ENCODE data around the gene CHTOP. TPM values are rescaled to one million over a fixed set of nuclear protein-coding genes. Genes with fewer than 3 reads are reported as not detected.

Gene CHTOP
- total RNA-seq, 1 experiment from 2014 or later, result 85.1 TPM

GRCh38 chr1:153642161-153642560 is 8.3 kb downstream of the CHTOP start:
- DNase-seq, result no peak
- peaks cover 27% of the 10 kb centered on the region for H3K4me1 Mint-ChIP-seq (ENCODE audit: low read depth, unreplicated experiment)
- intact Hi-C loops (cut with micrococcal nuclease; ENCODE audit: unreplicated experiment), result no loop called here
- H3K4me3 Mint-ChIP-seq (ENCODE audit: unreplicated experiment), result no peak overlapping the region
- peaks cover 11% of the 10 kb centered on the region for H3K36me3 ChIP-seq (ENCODE audit: control insufficient read depth, insufficient read depth, low read length)
- H3K4me3 ChIP-seq (ENCODE audit: low read depth, low read length), result no peak overlapping the region
- peaks cover 94% of the 10 kb centered on the region for H3K36me3 Mint-ChIP-seq (ENCODE audit: insufficient read depth, unreplicated experiment)
- ChIA-PET POLR2A (no interaction called here), CTCF (interaction anchor here (1.0 kb wide), 1 partner anchor 15 kb away, joined by 3 read pairs; the partner anchor contains the start of gene S100A13)
- no peaks in the 10 kb centered on the region for H3K27me3 Mint-ChIP-seq (ENCODE audit: insufficient read depth, unreplicated experiment)
- peaks cover 5% of the 10 kb centered on the region; the same call in 1 of the 2 replicates for H3K4me1 ChIP-seq
- H3K27me3 ChIP-seq (replicated peaks; ENCODE audit: control insufficient read depth, insufficient read depth, low read length), result no peaks in the 10 kb centered on the region
- no peaks in the 10 kb centered on the region for H3K9me3 ChIP-seq
- no TSS peak for BruUV-seq (replicated peaks)
- no peaks in the 10 kb centered on the region for H3K9me3 Mint-ChIP-seq (ENCODE audit: unreplicated experiment)
- TF ChIP-seq CTCF (IDR thresholded peaks at IDR 0.05; ENCODE audit: insufficient read depth in 1 of 2, low read depth in 1 of 2, low read length in 1 of 2, severe bottlenecking in 1 of 2, unreplicated experiment in 1 of 2), result no peak
- H3K27ac Mint-ChIP-seq (ENCODE audit: unreplicated experiment), result no peak overlapping the region

- no peaks in the 10 kb centered on the region for H3K27me3 ChIP-seq (replicated peaks; ENCODE audit: control insufficient read depth, insufficient read depth, low read length)
- no peak for DNase-seq
- Mint-ChIP-seq H3K27ac (ENCODE audit: unreplicated experiment) (no peak overlapping the region), H3K9me3 (ENCODE audit: unreplicated experiment) (no peaks in the 10 kb centered on the region), H3K4me3 (ENCODE audit: unreplicated experiment) (no peak overlapping the region), H3K27me3 (ENCODE audit: insufficient read depth, unreplicated experiment) (no peaks in the 10 kb centered on the region), H3K36me3 (ENCODE audit: insufficient read depth, unreplicated experiment) (peaks cover 94% of the 10 kb centered on the region), H3K4me1 (ENCODE audit: low read depth, unreplicated experiment) (peaks cover 28% of the 10 kb centered on the region)
- no peak for TF ChIP-seq CTCF (IDR thresholded peaks at IDR 0.05; ENCODE audit: insufficient read depth in 1 of 2, low read depth in 1 of 2, low read length in 1 of 2, severe bottlenecking in 1 of 2, unreplicated experiment in 1 of 2)
- BruUV-seq (replicated peaks), result no TSS peak
- CTCF ChIA-PET, result interaction anchor here (2.1 kb wide), 1 partner anchor 15 kb away, joined by 13 read pairs; the partner anchor contains the start of genes S100A1 and S100A13
- no peaks in the 10 kb centered on the region for H3K9me3 ChIP-seq
- POLR2A ChIA-PET, result interaction anchor here (2.2 to 3.1 kb wide), 2 partner anchors 9 to 16 kb away, joined by 10 to 34 read pairs; partner anchors contain the start of genes CHTOP and S100A13
- H3K4me3 ChIP-seq (ENCODE audit: low read depth, low read length), result no peak overlapping the region
- peaks cover 5% of the 10 kb centered on the region; the same call in 1 of the 2 replicates for H3K4me1 ChIP-seq
- intact Hi-C loops (cut with micrococcal nuclease; ENCODE audit: unreplicated experiment), result no loop called here
- peaks cover 11% of the 10 kb centered on the region for H3K36me3 ChIP-seq (ENCODE audit: control insufficient read depth, insufficient read depth, low read length)
These were observed 9.2 kb downstream of the CHTOP start for GRCh38 chr1:153643100-153643499.

- Mint-ChIP-seq H3K4me3 (ENCODE audit: unreplicated experiment) (no peak overlapping the region), H3K27me3 (ENCODE audit: insufficient read depth, unreplicated experiment) (no peaks in the 10 kb centered on the region), H3K4me1 (ENCODE audit: low read depth, unreplicated experiment) (peaks cover 27% of the 10 kb centered on the region), H3K36me3 (ENCODE audit: insufficient read depth, unreplicated experiment) (peaks cover 94% of the 10 kb centered on the region), H3K27ac (ENCODE audit: unreplicated experiment) (no peak overlapping the region), H3K9me3 (ENCODE audit: unreplicated experiment) (no peaks in the 10 kb centered on the region)
- DNase-seq, result no peak
- intact Hi-C loops (cut with micrococcal nuclease; ENCODE audit: unreplicated experiment), result no loop called here
- no TSS peak for BruUV-seq (replicated peaks)
- Histone ChIP-seq H3K4me1 (peaks cover 6% of the 10 kb centered on the region; the same call in 1 of the 2 replicates), H3K4me3 (ENCODE audit: low read depth, low read length) (no peak overlapping the region), H3K36me3 (ENCODE audit: control insufficient read depth, insufficient read depth, low read length) (peaks cover 9% of the 10 kb centered on the region), H3K9me3 (no peaks in the 10 kb centered on the region), H3K27me3 (replicated peaks; ENCODE audit: control insufficient read depth, insufficient read depth, low read length) (no peaks in the 10 kb centered on the region)
- ChIA-PET CTCF (interaction anchor here (2.1 kb wide), 1 partner anchor 16 kb away, joined by 13 read pairs; the partner anchor contains the start of genes S100A1 and S100A13), POLR2A (interaction anchor here (2.2 to 3.1 kb wide), 2 partner anchors 10 to 17 kb away, joined by 10 to 34 read pairs; partner anchors contain the start of genes CHTOP and S100A13)
- no peak for TF ChIP-seq CTCF (IDR thresholded peaks at IDR 0.05; ENCODE audit: insufficient read depth in 1 of 2, low read depth in 1 of 2, low read length in 1 of 2, severe bottlenecking in 1 of 2, unreplicated experiment in 1 of 2)
These were observed 9.9 kb downstream of the CHTOP start for GRCh38 chr1:153643816-153644215.

All from Caco-2 (cell line).